Vagina (tissue), 2 donors: ENCODE measurements around the gene SGSM1.

Experiments used
- POLR2A ChIP-seq, 2 donors: fragments of 450-650 bp; IDR thresholded peaks; one replicate each; pipeline ENCODE4 v1.6.1; 2017; ENCODE audit warnings: antibody characterized with exemption in 2 of 2, mild to moderate bottlenecking in 2 of 2, moderate library complexity in 2 of 2
- TF ChIP-seq, protein P1 (sequence below), 3 experiments: fragments of 450-650 bp in 2 of 3; fragments of 200-600 bp in 1 of 3; sonication (generic) in 1 of 3; IDR thresholded peaks; one replicate each; pipeline ENCODE4 v1.5.1; 2017 to 2019; ENCODE audit warnings: antibody characterized with exemption in 3 of 3, mild to moderate bottlenecking in 2 of 3, moderate library complexity in 2 of 3

DNA sequence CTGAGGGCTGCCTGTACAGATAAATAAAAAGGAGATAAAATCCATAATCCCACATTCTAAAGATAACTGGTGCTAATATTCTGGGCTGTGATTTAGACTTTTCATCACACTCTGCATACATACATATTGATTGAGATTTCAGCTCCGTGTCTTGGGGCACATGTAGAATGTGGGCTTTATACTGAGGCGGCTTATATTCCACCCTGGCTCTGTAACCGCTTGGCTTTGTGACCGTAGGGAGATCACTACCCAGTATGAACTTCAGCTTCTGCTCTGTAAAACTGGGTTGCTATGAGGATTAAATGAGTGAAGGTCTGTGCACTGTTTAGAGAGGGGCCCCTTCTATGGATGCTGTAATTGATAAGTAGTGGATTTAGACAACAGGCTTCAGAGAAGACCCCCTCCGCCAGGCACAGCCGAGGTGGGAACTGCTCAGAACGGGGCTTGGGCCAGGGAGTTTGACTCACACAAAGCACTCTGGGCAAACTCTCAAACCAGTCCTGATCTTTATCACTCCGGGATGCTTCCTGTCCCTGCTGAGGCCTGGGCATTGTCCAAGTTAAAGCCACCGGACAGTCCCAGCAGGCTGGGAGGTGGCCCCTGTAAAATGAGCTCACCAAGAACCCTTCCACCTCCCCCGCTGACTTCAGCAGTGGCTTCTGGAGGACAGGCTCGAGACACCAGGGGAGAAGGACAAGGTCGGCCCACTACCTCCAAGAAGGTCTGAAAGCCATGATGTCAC lies 163.7 kb downstream of the SGSM1 start:
- TF ChIP-seq POLR2A (IDR thresholded peaks at IDR 0.05) = no peak
- TF ChIP-seq, protein P1, sequence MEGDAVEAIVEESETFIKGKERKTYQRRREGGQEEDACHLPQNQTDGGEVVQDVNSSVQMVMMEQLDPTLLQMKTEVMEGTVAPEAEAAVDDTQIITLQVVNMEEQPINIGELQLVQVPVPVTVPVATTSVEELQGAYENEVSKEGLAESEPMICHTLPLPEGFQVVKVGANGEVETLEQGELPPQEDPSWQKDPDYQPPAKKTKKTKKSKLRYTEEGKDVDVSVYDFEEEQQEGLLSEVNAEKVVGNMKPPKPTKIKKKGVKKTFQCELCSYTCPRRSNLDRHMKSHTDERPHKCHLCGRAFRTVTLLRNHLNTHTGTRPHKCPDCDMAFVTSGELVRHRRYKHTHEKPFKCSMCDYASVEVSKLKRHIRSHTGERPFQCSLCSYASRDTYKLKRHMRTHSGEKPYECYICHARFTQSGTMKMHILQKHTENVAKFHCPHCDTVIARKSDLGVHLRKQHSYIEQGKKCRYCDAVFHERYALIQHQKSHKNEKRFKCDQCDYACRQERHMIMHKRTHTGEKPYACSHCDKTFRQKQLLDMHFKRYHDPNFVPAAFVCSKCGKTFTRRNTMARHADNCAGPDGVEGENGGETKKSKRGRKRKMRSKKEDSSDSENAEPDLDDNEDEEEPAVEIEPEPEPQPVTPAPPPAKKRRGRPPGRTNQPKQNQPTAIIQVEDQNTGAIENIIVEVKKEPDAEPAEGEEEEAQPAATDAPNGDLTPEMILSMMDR (IDR thresholded peaks at IDR 0.05) = no peak
